HepG2 (cell line): ENCODE results near the gene MAVS. TPM values are rescaled to one million over a fixed set of nuclear protein-coding genes. Genes with fewer than 3 reads are reported as not detected.
A peak's percentile ranks its signal among the peaks of the same experiment; 100 is the strongest.

Experiments
- ATAC-seq: fragments of 200-7000 bp; cut with Tn5 transposase; 3 replicates; pipeline ENCODE4 v1.9.1; 2020; ENCODE audit warnings: mild to moderate bottlenecking, moderate library complexity
- BruUV-seq: library from RNA; stranded (reverse); fragments of 400-500 nt; replicated peaks from 2 replicates; lab custom pipeline; 2021; lab: Mats Ljungman, UMichigan
- CTCF ChIA-PET: fragments of 300-600 bp; formaldehyde crosslinking; extraction: SDS; loops from one replicate; lab custom pipeline; 2021; ENCODE audit warnings: low total read pairs, inconsistent platforms, low intra/inter-chr PET ratio; lab: Yijun Ruan, JAX
- POLR2A ChIA-PET: fragments of 350-600 bp; sonication (Branson Sonifier 250); formaldehyde crosslinking; loops from one replicate; lab custom pipeline; 2020; ENCODE audit warnings: antibody characterized with exemption, inconsistent platforms; lab: Yijun Ruan, JAX
- DNase-seq: peaks from one replicate; pipeline ENCODE4 v3.0.0-alpha.2; 2015; ENCODE audit warnings: low spot score
- FAIRE-seq: peaks from 3 replicates; lab custom pipeline; 2011; peaks lifted over from hg19 to GRCh38; lab: Jason Lieb, UNC
- H2AFZ ChIP-seq: one replicate; pipeline ENCODE4 v1.6.1; 2011; ENCODE audit warnings: low read length, inconsistent platforms
- H3K27ac ChIP-seq: fragments of 300-600 bp; 3 replicates; pipeline ENCODE4 v1.8.0; 2011; ENCODE audit warnings: mixed run types, mild to moderate bottlenecking, mixed read lengths, low read length, inconsistent platforms; ENCODE audit not compliant: insufficient read depth; ENCODE audit errors: extremely low read length
- H3K27me3 ChIP-seq, 2 experiments: fragments of 200-600 bp in 1 of 2; 2 replicates in 1 of 2; 3 replicates in 1 of 2; pipeline versions ENCODE4 v1.6.0 to v1.8.0; 2011; ENCODE audit warnings: low read length in 2 of 2, mild to moderate bottlenecking in 2 of 2, moderate library complexity in 2 of 2, inconsistent platforms in 1 of 2; ENCODE audit not compliant: insufficient read depth in 2 of 2, control insufficient read depth in 1 of 2
- H3K36me3 ChIP-seq, 2 experiments: fragments of 200-600 bp in 1 of 2; replicated peaks in 1 of 2; 2 replicates in 1 of 2; 3 replicates in 1 of 2; pipeline versions ENCODE4 v1.5.1 to v1.8.0; 2011; ENCODE audit warnings: low read length in 2 of 2, inconsistent platforms in 1 of 2; ENCODE audit not compliant: insufficient read depth in 2 of 2, control insufficient read depth in 1 of 2
- H3K4me1 ChIP-seq: 2 replicates; pipeline ENCODE4 v1.5.1; 2012; ENCODE audit warnings: low read length, inconsistent platforms; ENCODE audit not compliant: insufficient read depth
- H3K4me2 ChIP-seq: 2 replicates; pipeline ENCODE4 v1.6.0; 2011; ENCODE audit warnings: low read depth, low read length, inconsistent platforms
- H3K4me3 ChIP-seq, 3 experiments: fragments of 200-600 bp in 1 of 3; sonication (generic), shearing (Covaris generic) in 1 of 3; replicated peaks in 1 of 3; 2 replicates each; pipeline ENCODE4 v1.5.1; 2011 to 2016; ENCODE audit warnings: low read length in 3 of 3, inconsistent platforms in 2 of 3, low read depth in 2 of 3, mild to moderate bottlenecking in 2 of 3, control low read depth in 1 of 3, mixed read lengths in 1 of 3; ENCODE audit not compliant: insufficient read depth in 1 of 3
- H3K79me2 ChIP-seq: one replicate; pipeline ENCODE4 v1.6.1; 2011; ENCODE audit warnings: low read length, inconsistent platforms; ENCODE audit not compliant: insufficient read depth
- H3K9ac ChIP-seq: 2 replicates; pipeline ENCODE4 v1.6.0; 2011; ENCODE audit warnings: mild to moderate bottlenecking, low read depth, low read length, inconsistent platforms; ENCODE audit not compliant: insufficient read depth
- H3K9me3 ChIP-seq: 2 replicates; pipeline ENCODE4 v1.5.1; 2012; ENCODE audit warnings: mild to moderate bottlenecking, low read length
- H4K20me1 ChIP-seq: 2 replicates; pipeline ENCODE4 v1.6.0; 2011; ENCODE audit warnings: inconsistent platforms, mild to moderate bottlenecking, low read length, moderate library complexity; ENCODE audit not compliant: insufficient read depth
- ATAD3A ChIP-seq: sonication (generic); formaldehyde crosslinking; IDR thresholded peaks from 2 replicates; pipeline ENCODE4 v1.4.0; 2020; ENCODE audit warnings: missing genetic modification reagents
- CHD4 ChIP-seq: fragments of 200-600 bp; sonication (generic); IDR thresholded peaks from 2 replicates; pipeline ENCODE4 v1.7.0; 2017; ENCODE audit warnings: mild to moderate bottlenecking, low read length, borderline replicate concordance
- FOSL2 ChIP-seq: sonication (generic); formaldehyde crosslinking; IDR thresholded peaks from 2 replicates; pipeline ENCODE4 v1.4.0; 2020; ENCODE audit warnings: missing genetic modification reagents
- HMGA1 ChIP-seq: sonication (generic); formaldehyde crosslinking; conservative IDR thresholded peaks from 2 replicates; pipeline ENCODE4 v1.4.0; 2020; ENCODE audit warnings: missing genetic modification reagents
- MAZ ChIP-seq, 2 experiments: sonication (generic) in 1 of 2; formaldehyde crosslinking in 1 of 2; IDR thresholded peaks; 2 replicates each; pipeline versions ENCODE4 v1.5.0 to v1.6.1; 2012 to 2020; ENCODE audit warnings: low read depth in 2 of 2, mild to moderate bottlenecking in 2 of 2, borderline replicate concordance in 1 of 2, improper control_type of control experiment in 1 of 2, low read length in 1 of 2, missing genetic modification reagents in 1 of 2, moderate library complexity in 1 of 2
- RBM22 ChIP-seq: fragments of 200-400 bp; formaldehyde crosslinking; optimal IDR thresholded peaks from 2 replicates; pipeline ENCODE3; 2017; ENCODE audit warnings: mild to moderate bottlenecking, low read length, moderate library complexity
- SMYD3 ChIP-seq: sonication (generic); formaldehyde crosslinking; IDR thresholded peaks from 2 replicates; pipeline ENCODE4 v1.8.1; 2023; ENCODE audit warnings: mild to moderate bottlenecking, missing genetic modification reagents
- ZSCAN21 ChIP-seq: sonication (generic); formaldehyde crosslinking; IDR thresholded peaks from 2 replicates; pipeline ENCODE4 v1.8.0; 2022; ENCODE audit warnings: mild to moderate bottlenecking, missing genetic modification reagents, moderate library complexity, borderline replicate concordance
- WGBS: methylation state at CpG from one replicate; pipeline ENCODE4 v1.1.6; 2017; ENCODE audit warnings: low lambda C conversion rate; 5-methylcytosine and 5-hydroxymethylcytosine counted together
- in situ Hi-C: cut with HindIII; loops from 2 replicates; pipeline ENCODE4 v1.10.0; 2017; ENCODE audit warnings: low pct_unique_long_range_greater_than_20kb; ENCODE audit not compliant: extremely low pct_ligation_motif_present
- intact Hi-C: fragments of 100-400 bp; cut with micrococcal nuclease; formaldehyde crosslinking; loops from one replicate; pipeline ENCODE4 v1.10.0; 2022; ENCODE audit not compliant: unreplicated experiment
- polyA plus RNA-seq, 8 experiments: library from polyadenylated mRNA; depleted of rRNA in 3 of 8; stranded (reverse) in 7 of 8; unstranded in 1 of 8; fragments of >200 nt; fragmentation: Illumina TruSeq in 4 of 8; extraction: Trizol in 4 of 8; gene quantifications; 2 replicates each; pipeline versions ENCODE4 v1.2.1 to v1.2.3, GENCODE V29; 2011 to 2016; ENCODE audit warnings: low read depth in 4 of 8, missing spikeins in 1 of 8, mixed read lengths in 1 of 8; ENCODE audit not compliant: insufficient read depth in 1 of 8
- total RNA-seq, 5 experiments: library from RNA; depleted of rRNA; stranded (reverse); fragments of >200 nt; fragmentation: Illumina TruSeq; extraction: Trizol; gene quantifications; 2 replicates each; pipeline ENCODE4 v1.2.3, GENCODE V29; 2016; ENCODE audit warnings: low read depth in 1 of 5
- TF ChIP-seq, protein P1 (sequence below): sonication (generic); formaldehyde crosslinking; IDR thresholded peaks from 2 replicates; pipeline ENCODE4 v1.4.0; 2020; ENCODE audit warnings: missing genetic modification reagents
- TF ChIP-seq, protein P2 (sequence below): sonication (generic); formaldehyde crosslinking; IDR thresholded peaks from 2 replicates; pipeline ENCODE4 v1.4.0; 2020; ENCODE audit warnings: missing genetic modification reagents

MAVS gene
- total and polyA plus RNA-seq, 2 of the 13 experiments (the other 11 are each of a cell fraction or from before 2014, with no cell fraction given), result 27.3 to 36.6 TPM

DNA sequence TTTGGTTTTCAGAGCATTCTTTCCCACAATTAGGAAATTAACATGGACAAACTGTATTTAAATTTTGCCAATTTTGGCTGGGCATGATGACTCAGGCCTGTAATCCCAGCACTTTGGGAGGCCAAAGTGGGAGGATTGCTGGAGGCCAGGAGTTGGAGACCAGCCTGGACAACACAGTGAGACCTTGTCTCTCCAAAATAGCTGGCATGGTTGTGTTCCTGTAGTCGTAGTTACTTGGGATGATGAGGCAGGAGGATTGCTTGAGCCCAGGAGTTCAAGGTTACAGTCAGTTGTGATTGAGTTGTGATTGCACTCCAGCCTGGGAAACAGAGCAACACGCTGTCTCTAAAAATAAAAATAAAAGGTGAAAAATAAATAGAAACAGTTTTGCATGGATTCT is 57.6 kb downstream of the MAVS start (continued):
- TF ChIP-seq ZSCAN21 (CRISPR knock-in tag) (no peak), CHD4 (peak; percentile 78), HMGA1 (no peak), FOSL2 (CRISPR knock-in tag) (peak; percentile 50), SMYD3 (CRISPR knock-in tag) (no peak), MAZ (IDR thresholded peaks at IDR 0.05; ENCODE audit: borderline replicate concordance, low read depth, low read length) (no peak), MAZ (CRISPR knock-in tag; IDR thresholded peaks at IDR 0.05; ENCODE audit: low read depth) (0 out of 2 replicates have a peak, but pooled peaks have one; percentile 20)
- TF ChIP-seq, protein P1, sequence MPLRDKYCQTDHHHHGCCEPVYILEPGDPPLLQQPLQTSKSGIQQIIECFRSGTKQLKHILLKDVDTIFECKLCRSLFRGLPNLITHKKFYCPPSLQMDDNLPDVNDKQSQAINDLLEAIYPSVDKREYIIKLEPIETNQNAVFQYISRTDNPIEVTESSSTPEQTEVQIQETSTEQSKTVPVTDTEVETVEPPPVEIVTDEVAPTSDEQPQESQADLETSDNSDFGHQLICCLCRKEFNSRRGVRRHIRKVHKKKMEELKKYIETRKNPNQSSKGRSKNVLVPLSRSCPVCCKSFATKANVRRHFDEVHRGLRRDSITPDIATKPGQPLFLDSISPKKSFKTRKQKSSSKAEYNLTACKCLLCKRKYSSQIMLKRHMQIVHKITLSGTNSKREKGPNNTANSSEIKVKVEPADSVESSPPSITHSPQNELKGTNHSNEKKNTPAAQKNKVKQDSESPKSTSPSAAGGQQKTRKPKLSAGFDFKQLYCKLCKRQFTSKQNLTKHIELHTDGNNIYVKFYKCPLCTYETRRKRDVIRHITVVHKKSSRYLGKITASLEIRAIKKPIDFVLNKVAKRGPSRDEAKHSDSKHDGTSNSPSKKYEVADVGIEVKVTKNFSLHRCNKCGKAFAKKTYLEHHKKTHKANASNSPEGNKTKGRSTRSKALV, result 0 out of 2 replicates have a peak, but pooled peaks have one; percentile 9

DNA sequence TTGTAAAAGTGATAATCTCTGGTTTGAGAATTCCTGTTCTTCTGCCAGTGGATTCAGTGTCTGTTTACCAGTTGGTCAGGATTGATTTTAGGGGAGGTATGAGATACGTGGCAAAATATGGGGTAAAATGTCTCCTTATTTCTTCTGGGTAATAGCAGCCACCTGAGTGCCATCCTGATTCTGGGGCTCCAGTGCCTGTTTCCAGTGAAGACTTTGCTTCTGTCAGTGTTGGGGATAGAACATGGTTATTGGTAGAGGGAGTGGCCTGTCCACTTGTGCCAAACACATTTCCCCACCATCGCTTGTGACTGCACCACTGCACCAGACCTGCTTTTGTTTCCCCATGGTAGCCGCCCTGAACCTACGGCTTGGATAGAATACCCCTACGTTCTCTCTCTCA is 58.2 kb downstream of the MAVS start:
- BruUV-seq, result no TSS peak
- H3K9ac ChIP-seq, result no peak overlapping the region
- no peak for FAIRE-seq
- H3K27me3 ChIP-seq, result no peaks in the 10 kb centered on the region
- peaks cover 90% of the 10 kb centered on the region for H4K20me1 ChIP-seq
- H3K4me1 ChIP-seq, result peaks cover 49% of the 10 kb centered on the region
- POLR2A ChIA-PET, result no interaction called here
- H3K9me3 ChIP-seq, result no peaks in the 10 kb centered on the region
- H3K4me3 ChIP-seq, result no peak overlapping the region
- no peak for TF ChIP-seq ATAD3A (CRISPR knock-in tag)
- TF ChIP-seq RBM22, result peak; percentile 89
- TF ChIP-seq, protein P2, sequence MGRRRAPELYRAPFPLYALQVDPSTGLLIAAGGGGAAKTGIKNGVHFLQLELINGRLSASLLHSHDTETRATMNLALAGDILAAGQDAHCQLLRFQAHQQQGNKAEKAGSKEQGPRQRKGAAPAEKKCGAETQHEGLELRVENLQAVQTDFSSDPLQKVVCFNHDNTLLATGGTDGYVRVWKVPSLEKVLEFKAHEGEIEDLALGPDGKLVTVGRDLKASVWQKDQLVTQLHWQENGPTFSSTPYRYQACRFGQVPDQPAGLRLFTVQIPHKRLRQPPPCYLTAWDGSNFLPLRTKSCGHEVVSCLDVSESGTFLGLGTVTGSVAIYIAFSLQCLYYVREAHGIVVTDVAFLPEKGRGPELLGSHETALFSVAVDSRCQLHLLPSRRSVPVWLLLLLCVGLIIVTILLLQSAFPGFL (CRISPR knock-in tag), result no peak
- TF ChIP-seq, all 625 proteins: peak for 1
- CTCF ChIA-PET, result no interaction called here
- H3K36me3 ChIP-seq, result peaks cover 16 to 54% of the 10 kb centered on the region in 2 experiments
- H2AFZ ChIP-seq, result no peak overlapping the region
- H3K27ac ChIP-seq, result peak overlapping the region; percentile 43
- in situ Hi-C loops (no loop called here), intact Hi-C loops (no loop called here)
- DNase-seq, result no peak
- peaks cover 96% of the 10 kb centered on the region for H3K79me2 ChIP-seq
- 95% methylated on average over 5 of the region's 5 CpGs for WGBS
- ATAC-seq, result peak; percentile 14; the same call in 2 of the 3 replicates
- no peak overlapping the region for H3K4me2 ChIP-seq
